Measurements from ENCODE around the gene KLF9.

DNA sequence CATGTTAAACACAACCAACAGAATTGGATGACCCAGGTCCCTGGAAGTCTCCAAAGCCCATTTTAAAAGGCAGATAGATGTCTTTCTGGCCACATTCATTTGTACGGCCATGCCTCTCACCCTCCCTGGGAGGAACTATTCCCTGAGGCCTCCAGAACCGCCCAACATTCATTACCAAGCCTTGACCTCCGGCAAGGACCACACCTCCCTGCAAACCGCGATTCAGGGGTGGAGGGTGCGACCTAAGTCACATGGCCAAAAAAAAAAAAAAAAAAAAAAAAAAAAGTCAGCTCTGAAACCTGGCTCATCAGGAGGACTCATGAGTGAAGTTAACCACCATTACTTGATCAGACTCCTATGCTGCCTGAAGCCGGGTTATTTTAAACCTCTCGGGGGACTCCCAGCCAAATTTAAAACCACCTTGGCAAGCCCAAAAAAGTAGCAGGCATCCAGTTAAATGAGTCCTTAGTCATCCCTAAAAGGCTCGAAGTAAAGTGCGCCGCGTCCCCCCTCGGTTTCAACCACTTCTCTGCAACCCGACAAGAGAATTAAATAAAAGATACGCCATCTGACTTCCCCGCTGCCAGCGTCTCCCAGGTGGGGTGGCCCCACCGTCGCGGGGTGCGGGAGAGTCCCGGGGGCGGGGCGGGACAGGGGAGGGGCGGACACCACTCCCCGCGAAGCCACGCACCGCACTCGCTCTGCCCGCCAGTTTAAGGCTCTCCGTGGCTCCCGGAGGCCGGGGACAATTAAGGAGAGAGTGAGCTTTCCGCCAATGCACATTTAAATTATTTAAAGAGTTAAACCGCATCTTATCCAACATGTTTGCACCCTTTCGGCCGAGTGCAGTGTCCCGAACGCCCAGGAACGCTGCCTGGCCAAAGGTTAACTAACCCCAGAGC, 2.3 kb downstream of the KLF9 start:
- TF ChIP-seq MYC (IDR thresholded peaks at IDR 0.05; ENCODE audit: low read depth, low read length) (no peak), MAX (IDR thresholded peaks at IDR 0.05; ENCODE audit: insufficient read depth, insufficient read length) (no peak), CTCF (IDR thresholded peaks at IDR 0.05; ENCODE audit: extremely low read depth in 1 of 2, insufficient read depth in 1 of 2, low read depth in 1 of 2, low read length in 2 of 2) (no peak), POLR2AphosphoS5 (IDR thresholded peaks at IDR 0.05; ENCODE audit: insufficient read depth, low read depth, low read length) (no peak), EZH2 (IDR thresholded peaks at IDR 0.05; ENCODE audit: borderline replicate concordance, low read depth, low read length, severe bottlenecking) (no peak), POLR2A (IDR thresholded peaks at IDR 0.05; ENCODE audit: low read depth, low read length) (peak; percentile 11), FOS (IDR thresholded peaks at IDR 0.05; ENCODE audit: borderline replicate concordance, insufficient read depth, low read length) (no peak), GATA2 (IDR thresholded peaks at IDR 0.05; ENCODE audit: insufficient read depth, insufficient read length, low read depth, low read length) (no peak)
